Testis (tissue), 2 donors: ENCODE measurements around the gene COL4A4.

ENCODE experiments used
- POLR2A ChIP-seq: fragments of 450-650 bp; IDR thresholded peaks from one replicate; pipeline ENCODE4 v1.6.1; 2017; ENCODE audit warnings: antibody characterized with exemption, mild to moderate bottlenecking, moderate library complexity
- TF ChIP-seq, protein P1 (sequence below), 3 experiments: fragments of 450-650 bp in 2 of 3; fragments of 200-600 bp in 1 of 3; sonication (generic) in 1 of 3; IDR thresholded peaks; one replicate each; pipeline ENCODE4 v1.5.1; 2016 to 2019; ENCODE audit warnings: antibody characterized with exemption in 3 of 3, mild to moderate bottlenecking in 2 of 3, moderate library complexity in 1 of 3

DNA sequence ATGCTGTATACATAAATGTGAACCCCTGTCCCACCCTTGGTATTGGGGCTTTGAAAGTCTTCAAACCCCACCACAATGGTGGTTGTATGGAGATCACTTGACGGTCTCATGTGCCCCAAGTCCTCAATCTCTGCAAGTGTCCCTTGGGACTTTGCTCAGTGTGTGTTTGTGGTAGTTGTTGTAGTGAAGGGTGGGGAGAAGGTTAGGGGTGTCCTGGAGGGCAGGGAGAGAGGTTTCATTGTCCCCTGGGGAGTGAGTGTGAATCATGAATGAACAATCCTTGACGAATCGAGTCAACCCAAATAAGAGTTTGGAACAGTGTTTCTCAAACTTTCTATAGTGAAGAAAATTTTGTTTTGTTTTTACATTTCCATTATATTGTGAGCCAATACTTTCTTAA, 28.5 kb upstream of the COL4A4 start:
- TF ChIP-seq, protein P1, sequence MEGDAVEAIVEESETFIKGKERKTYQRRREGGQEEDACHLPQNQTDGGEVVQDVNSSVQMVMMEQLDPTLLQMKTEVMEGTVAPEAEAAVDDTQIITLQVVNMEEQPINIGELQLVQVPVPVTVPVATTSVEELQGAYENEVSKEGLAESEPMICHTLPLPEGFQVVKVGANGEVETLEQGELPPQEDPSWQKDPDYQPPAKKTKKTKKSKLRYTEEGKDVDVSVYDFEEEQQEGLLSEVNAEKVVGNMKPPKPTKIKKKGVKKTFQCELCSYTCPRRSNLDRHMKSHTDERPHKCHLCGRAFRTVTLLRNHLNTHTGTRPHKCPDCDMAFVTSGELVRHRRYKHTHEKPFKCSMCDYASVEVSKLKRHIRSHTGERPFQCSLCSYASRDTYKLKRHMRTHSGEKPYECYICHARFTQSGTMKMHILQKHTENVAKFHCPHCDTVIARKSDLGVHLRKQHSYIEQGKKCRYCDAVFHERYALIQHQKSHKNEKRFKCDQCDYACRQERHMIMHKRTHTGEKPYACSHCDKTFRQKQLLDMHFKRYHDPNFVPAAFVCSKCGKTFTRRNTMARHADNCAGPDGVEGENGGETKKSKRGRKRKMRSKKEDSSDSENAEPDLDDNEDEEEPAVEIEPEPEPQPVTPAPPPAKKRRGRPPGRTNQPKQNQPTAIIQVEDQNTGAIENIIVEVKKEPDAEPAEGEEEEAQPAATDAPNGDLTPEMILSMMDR (IDR thresholded peaks at IDR 0.05): no peak
- TF ChIP-seq POLR2A: no peak
